Spleen (tissue), 11 donors: ENCODE results near the gene RHCE. TPM values are rescaled to one million over a fixed set of nuclear protein-coding genes. Genes with fewer than 3 reads are reported as not detected.
"Not testable (repeated sequence)": the region's sequence is repeated elsewhere in the genome, so short reads cannot be mapped to it uniquely, and the experiment has no call there.

Source experiments
- DNase-seq: peaks from one replicate; pipeline ENCODE4 v3.0.0-alpha.2; 2020
- H3K27ac ChIP-seq, 8 donors: fragments of 200-600 bp; sonication (generic) in 7 of 8; 1 replicate in 4 of 8; 2 replicates in 4 of 8; pipeline versions ENCODE4 v1.5.0 to v1.8.0; 2016 to 2021; ENCODE audit warnings: inconsistent platforms in 4 of 8, mild to moderate bottlenecking in 4 of 8, moderate library complexity in 1 of 8
- H3K27me3 ChIP-seq, 7 donors: fragments of 200-600 bp; sonication (generic) in 6 of 7; replicated peaks in 1 of 7; 1 replicate in 4 of 7; 2 replicates in 3 of 7; pipeline versions ENCODE4 v1.5.0 to v1.8.0; 2016 to 2021; ENCODE audit warnings: inconsistent platforms in 3 of 7, mild to moderate bottlenecking in 1 of 7
- H3K36me3 ChIP-seq, 6 donors: fragments of 200-600 bp; sonication (generic) in 5 of 6; 1 replicate in 4 of 6; 2 replicates in 2 of 6; pipeline versions ENCODE4 v1.5.0 to v1.8.0; 2016 to 2021; ENCODE audit warnings: inconsistent platforms in 2 of 6
- H3K4me1 ChIP-seq, 6 donors: fragments of 200-600 bp; sonication (generic) in 5 of 6; 1 replicate in 3 of 6; 2 replicates in 3 of 6; pipeline versions ENCODE4 v1.5.0 to v1.8.0; 2016 to 2021; ENCODE audit warnings: inconsistent platforms in 3 of 6
- H3K4me3 ChIP-seq, 8 donors: fragments of 200-600 bp; sonication (generic) in 7 of 8; 1 replicate in 4 of 8; 2 replicates in 4 of 8; pipeline versions ENCODE4 v1.5.0 to v1.8.0; 2016 to 2021; ENCODE audit warnings: inconsistent platforms in 4 of 8, mild to moderate bottlenecking in 4 of 8, moderate library complexity in 2 of 8
- H3K9me3 ChIP-seq, 8 donors: fragments of 200-600 bp; sonication (generic) in 7 of 8; 1 replicate in 4 of 8; 2 replicates in 4 of 8; pipeline versions ENCODE4 v1.5.0 to v1.8.0; 2016 to 2021; ENCODE audit warnings: inconsistent platforms in 4 of 8
- POLR2AphosphoS5 ChIP-seq, 3 donors: sonication (generic); formaldehyde crosslinking; IDR thresholded peaks; one replicate each; pipeline ENCODE4 v1.5.1; 2017; ENCODE audit warnings: antibody characterized with exemption in 3 of 3
- WGBS, 5 donors: extraction: QIAGEN DNeasy Blood & Tissue Kit in 3 of 5; methylation state at CpG; one replicate each; pipeline versions ENCODE4 v1.1.5 to v1.1.7; 2013 to 2018; 5-methylcytosine and 5-hydroxymethylcytosine counted together
- intact Hi-C: fragments of 100-400 bp; cut with DNase I; formaldehyde crosslinking; loops from one replicate; pipeline ENCODE4 v1.15.0; 2023; ENCODE audit warnings: low total_unique reads
- polyA plus RNA-seq, 3 donors: library from polyadenylated mRNA; stranded (reverse); fragments of 200-250 nt; gene quantifications; one replicate each; pipeline ENCODE4 v1.2.1, GENCODE V29; 2013
- total RNA-seq, 7 donors: library from RNA; depleted of rRNA in 3 of 7; stranded (reverse); fragments of >200 nt in 3 of 7; fragmentation: NEBNext Ultra II Directional in 4 of 7; extraction: Animal tissue kit (Norgen Biotek cat#: 25700) in 4 of 7; gene quantifications; one replicate each; pipeline versions ENCODE4 v1.1.0 to v1.2.1, GENCODE V29; 2016 to 2021
- donor health status: healthy with polysubstance abuse.
- donor health status: DM: no; HTN: no; CAD: no; lungs with moderate emphysema.
- donor health status: DM: no; HTN: no; CAD: no.
- donor health status: Bipolar disorder and iron deficiency.
- donor health status: healthy.
- donor health status: DM: no; HTN: no; CAD: no.
- donor health status: DM: yes; HTN: yes; CAD: no.

RHCE gene
- total and polyA plus RNA-seq, 10 donors, result 0.13 to 7.1 (median 0.44) TPM; not detected in 2

DNA sequence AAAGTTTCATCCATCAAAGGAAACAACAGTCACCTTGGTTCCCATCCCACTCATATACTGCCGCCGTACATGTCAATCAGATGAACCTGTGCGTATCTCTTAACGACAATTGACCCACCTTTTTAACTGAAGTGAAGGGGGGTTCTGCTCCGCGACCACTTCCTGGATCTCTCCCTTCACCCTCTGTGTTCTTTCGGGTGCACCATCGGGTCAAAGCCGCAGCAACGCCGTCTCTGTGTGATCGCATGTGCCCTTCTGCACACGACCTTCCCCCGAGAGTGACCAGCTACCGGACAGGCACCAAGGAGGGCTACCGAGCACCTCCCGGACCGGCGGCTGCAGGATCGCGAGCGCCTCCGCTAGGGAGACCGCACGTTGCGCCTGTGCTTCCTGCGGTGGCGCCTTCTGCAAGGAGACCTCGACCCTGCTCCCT, 83.7 kb downstream of the RHCE start:
- DNase-seq, result peak; percentile 89

DNA sequence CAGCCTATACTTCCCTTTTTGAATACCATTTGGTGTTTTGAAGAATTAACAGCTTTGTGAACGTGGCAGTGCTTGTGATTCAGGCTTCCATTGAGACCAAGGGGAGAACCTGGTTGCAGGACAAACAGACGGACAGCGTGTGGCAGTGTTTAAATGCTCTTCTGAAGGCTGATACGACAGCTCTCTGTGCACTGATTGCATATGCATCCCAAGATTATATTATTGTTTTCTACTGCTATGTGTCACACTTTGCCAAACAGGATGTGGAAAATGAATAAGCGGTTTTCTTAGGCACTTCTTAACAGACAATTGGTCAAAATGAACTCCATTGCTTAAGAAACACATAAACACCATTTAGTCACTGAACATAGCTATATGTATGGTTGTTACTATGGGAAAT, 90.7 kb downstream of the RHCE start:
- H3K9me3 ChIP-seq, DNase-seq, H3K27me3 ChIP-seq, intact Hi-C loops, H3K4me3 ChIP-seq: not testable (repeated sequence)
- Histone ChIP-seq H3K36me3 (peaks cover 0 to 15% (median 0%) of the 10 kb centered on the region in 6 donors), H3K4me1 (peaks cover 0 to 46% (median 1%) of the 10 kb centered on the region in 6 donors), H3K27ac (peak overlapping the region in 5 of 8 donors; percentile 51 to 83 (median 60))
- WGBS, 5 donors, result 13 to 47% (median 18%) methylated on average over 2 to 5 of the region's 5 CpGs

More for the DNA sequence above, 83.7 kb downstream of the RHCE start:
- Histone ChIP-seq H3K4me1 (peaks cover 19 to 59% (median 29%) of the 10 kb centered on the region in 6 donors), H3K27ac (peak overlapping the region in 7 of 8 donors; percentile 19 to 99 (median 69)), H3K36me3 (peaks cover 0 to 22% (median 0%) of the 10 kb centered on the region in 6 donors), H3K4me3 (peak overlapping the region; percentile 52 to 98 (median 66))
- 0 to 1% (median 0%) methylated on average over 14 to 26 of the region's 29 CpGs for WGBS, 5 donors
- intact Hi-C loops, H3K9me3 ChIP-seq, H3K27me3 ChIP-seq: not testable (repeated sequence)
- TF ChIP-seq POLR2AphosphoS5 (IDR thresholded peaks at IDR 0.05), result peak in 2 of 3 donors; percentile 35 to 51

DNA sequence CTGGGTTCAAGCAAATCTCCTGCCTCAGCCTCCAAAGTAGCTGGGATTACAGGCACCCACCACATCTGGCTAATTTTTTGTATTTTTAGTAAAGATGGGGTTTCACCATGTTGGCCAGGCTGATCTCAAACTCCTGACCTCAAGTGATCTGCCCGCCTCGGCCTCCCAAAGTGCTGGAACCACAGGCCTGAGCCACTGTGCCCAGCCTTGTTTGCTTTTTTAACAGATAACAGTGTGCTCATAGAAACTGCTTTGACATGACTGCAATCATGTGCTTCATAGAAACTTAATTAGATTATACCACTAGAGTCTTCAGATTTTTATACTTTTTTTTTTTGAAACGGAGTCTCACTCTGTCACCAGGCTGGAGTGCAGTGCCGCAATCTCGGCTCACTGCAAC, 91.3 kb downstream of the RHCE start:
- DNase-seq, intact Hi-C loops, H3K4me3 ChIP-seq, H3K27me3 ChIP-seq, H3K9me3 ChIP-seq: not testable (repeated sequence)
- peaks cover 0 to 42% (median 1%) of the 10 kb centered on the region in 6 donors for H3K4me1 ChIP-seq
- 92 to 98% (median 93%) methylated on average over 5 of the region's 5 CpGs for WGBS, 5 donors
- peaks cover 0 to 15% (median 0%) of the 10 kb centered on the region in 6 donors for H3K36me3 ChIP-seq
- H3K27ac ChIP-seq, result peak overlapping the region in 4 of 8 donors; percentile 51 to 83 (median 66)

DNA sequence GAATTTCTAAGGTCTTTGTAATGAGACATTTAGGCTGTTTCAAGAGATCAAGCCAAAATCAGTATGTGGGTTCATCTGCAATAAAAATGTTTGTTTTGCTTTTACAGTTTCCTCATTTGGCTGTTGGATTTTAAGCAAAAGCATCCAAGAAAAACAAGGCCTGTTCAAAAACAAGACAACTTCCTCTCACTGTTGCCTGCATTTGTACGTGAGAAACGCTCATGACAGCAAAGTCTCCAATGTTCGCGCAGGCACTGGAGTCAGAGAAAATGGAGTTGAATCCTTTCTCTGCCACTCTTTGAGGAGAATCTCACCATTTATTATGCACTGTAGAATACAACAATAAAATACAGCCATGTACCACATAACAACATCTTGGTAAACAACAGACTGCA, 91.8 kb downstream of the RHCE start:
- DNase-seq, H3K27me3 ChIP-seq, H3K4me3 ChIP-seq, H3K9me3 ChIP-seq, intact Hi-C loops: not testable (repeated sequence)
- Histone ChIP-seq H3K27ac (peak overlapping the region in 3 of 8 donors; percentile 51 to 83 (median 78)), H3K4me1 (peaks cover 0 to 38% (median 1%) of the 10 kb centered on the region in 6 donors), H3K36me3 (peaks cover 0 to 15% (median 0%) of the 10 kb centered on the region in 6 donors)
- 70 to 83% (median 80%) methylated on average over 4 of the region's 4 CpGs for WGBS, 5 donors

DNA sequence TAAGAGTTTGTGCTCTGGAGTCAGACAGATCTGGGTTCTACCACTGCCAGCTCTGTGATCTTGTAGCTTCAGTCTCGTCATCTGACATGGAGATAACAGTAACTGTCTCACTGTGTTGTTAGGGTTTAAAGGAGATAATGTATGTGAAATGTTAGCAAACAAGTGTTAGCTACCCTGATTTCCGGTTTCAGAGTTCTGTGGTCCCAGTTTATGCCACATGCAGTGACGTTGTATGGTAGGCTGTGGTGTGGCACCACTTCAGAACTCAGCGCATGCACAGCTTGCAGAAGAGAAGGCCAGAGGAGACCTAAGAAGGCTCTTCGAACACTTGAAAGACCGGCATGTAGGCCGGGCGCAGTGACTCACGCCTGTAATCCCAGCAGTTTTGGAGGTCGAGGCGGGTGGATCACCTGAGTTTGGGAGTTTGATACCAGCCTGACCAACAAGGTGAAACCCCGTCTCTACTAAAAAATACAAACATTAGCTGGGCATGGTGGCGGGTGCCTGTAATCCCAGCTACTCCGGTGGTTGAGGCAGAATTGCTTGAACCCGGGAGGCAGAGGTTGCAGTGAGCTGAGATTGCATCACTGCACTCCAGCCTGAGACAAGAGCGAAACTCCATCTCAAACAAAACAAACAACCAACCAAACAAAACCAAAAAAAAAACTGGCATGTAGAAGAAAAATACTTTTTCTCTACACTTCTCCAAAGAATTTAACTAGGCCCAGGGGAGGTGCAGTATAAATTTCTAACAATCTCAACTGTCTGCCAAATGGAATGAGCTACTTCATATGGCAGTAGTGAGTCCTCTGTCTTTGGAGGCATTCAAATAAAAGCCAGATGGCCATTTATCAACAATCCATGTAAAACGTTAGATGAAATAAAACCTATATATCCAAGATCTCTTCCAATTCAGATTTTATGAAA, 92.5 kb downstream of the RHCE start:
- intact Hi-C loops, H3K4me3 ChIP-seq, H3K27me3 ChIP-seq, H3K9me3 ChIP-seq, H3K27ac ChIP-seq, DNase-seq, H3K36me3 ChIP-seq: not testable (repeated sequence)
- H3K4me1 ChIP-seq, result peaks cover 0 to 38% (median 1%) of the 10 kb centered on the region in 6 donors
- WGBS, 5 donors, result no CpG with 5 or more reads among the region's 17 CpGs

DNA sequence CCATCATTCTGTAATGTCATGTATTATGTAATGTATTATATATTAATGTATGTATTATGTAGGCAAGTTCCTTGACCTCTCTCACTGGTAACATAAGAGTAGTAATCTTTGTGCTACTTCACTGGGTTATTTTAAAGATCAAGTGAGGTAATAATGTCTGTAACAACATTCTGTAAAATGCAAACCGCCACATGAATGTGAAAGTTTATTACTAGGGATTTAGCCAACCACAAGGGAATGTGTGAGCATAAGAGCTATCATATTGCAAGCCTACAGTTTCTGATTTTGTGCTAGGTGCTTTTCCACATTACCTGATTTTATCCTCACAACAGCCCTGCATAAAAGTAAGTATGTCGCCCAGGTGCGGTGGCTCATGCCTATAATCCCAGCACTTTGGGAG, 96.2 kb downstream of the RHCE start:
- H3K4me1 ChIP-seq, H3K9me3 ChIP-seq, H3K27ac ChIP-seq, H3K27me3 ChIP-seq, DNase-seq, H3K36me3 ChIP-seq, intact Hi-C loops, H3K4me3 ChIP-seq: not testable (repeated sequence)
- WGBS, 5 donors, result 94 to 100% (median 97%) methylated on average over 3 of the region's 3 CpGs

DNA sequence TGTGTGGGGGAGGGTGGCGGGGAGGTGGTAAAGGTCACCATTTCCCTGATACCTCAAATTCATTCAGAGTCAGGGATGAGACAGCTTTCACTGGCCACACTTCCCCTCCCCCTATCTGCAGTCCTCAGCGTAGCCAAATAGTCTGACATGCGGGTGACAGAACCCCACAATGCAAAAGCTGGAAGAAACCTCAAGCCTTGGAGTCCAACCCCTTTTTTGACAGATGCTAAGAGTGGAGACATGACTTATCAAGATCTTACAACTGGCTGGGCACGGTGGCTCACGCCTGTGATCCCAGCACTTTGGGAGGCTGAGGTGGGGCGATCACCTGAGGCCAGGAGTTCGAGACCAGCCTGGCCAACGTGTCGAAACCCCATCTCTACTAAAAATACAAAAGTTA, 98.5 kb downstream of the RHCE start:
- H3K36me3 ChIP-seq, result peaks cover 0 to 15% (median 0%) of the 10 kb centered on the region in 6 donors
- H3K4me3 ChIP-seq, H3K27me3 ChIP-seq, H3K27ac ChIP-seq, intact Hi-C loops, DNase-seq, H3K9me3 ChIP-seq, H3K4me1 ChIP-seq: not testable (repeated sequence)
- 87 to 97% (median 93%) methylated on average over 8 to 9 of the region's 9 CpGs for WGBS, 5 donors

DNA sequence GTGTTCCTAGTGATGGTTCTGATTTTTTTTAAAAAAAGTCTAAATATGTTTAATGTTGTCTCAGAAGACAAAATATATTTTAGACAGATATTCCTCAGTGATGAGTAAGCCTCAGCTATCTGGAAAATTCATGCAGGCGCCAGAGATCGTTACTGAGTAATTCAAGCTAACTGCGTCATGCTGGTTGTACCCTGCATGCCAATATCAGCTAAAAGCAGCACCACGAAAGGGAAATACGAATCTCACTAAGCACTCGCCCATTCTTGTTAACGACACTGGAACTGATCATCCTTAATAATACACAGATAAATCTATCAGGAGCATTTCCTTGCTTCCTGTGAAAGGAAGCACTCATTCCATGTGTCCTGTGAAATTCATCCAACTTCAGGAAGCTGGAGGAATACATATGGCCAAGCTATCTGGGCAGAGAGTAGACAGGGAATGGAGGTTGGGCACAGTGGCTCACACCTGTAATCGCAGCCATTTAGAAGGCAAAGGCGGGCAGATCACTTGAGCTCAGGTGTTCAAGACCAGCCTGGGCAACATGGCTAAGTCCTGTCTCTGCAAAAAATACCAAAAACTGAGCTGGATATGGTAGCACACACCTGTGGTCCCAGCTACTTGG, 100.2 kb downstream of the RHCE start:
- H3K36me3 ChIP-seq, result peaks cover 0 to 15% (median 0%) of the 10 kb centered on the region in 6 donors
- H3K27ac ChIP-seq, DNase-seq, intact Hi-C loops, H3K9me3 ChIP-seq, H3K4me3 ChIP-seq, H3K4me1 ChIP-seq, H3K27me3 ChIP-seq: not testable (repeated sequence)
- 80 to 87% (median 84%) methylated on average over 9 of the region's 9 CpGs for WGBS, 5 donors

DNA sequence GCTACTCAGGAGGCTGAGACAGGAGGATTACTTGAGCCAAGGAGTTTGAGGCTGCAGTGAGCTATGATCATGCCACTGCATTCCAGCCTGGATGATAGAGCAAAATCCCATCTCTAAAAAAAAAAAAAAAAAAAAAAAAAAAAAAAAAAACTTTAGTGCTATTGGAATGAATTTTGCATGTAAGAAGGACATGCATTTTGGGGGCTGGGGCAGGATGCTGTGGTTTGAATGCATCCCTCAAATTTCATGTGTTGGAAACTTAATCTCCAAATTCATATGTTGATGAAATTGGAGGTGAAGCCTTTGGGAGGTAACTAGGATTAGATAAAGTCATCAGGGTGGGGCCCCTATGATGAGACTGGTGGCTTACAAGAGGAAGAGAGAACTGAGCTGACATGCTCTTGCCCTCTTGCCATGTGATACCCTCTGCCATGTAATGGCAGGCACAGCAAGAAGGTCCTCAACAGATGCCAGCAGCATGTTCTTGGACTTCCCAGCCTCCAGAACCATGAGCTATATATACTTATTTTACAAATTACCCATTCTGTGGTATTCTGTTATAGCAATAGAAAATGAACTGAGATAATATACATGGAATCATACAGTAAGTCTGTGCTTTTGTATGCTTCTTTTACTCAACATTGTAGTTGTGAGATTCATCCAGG, 107.7 kb downstream of the RHCE start:
- H3K27me3 ChIP-seq, H3K36me3 ChIP-seq, H3K4me3 ChIP-seq, H3K4me1 ChIP-seq, intact Hi-C loops, DNase-seq, H3K27ac ChIP-seq: not testable (repeated sequence)
- H3K9me3 ChIP-seq, result peaks cover 0 to 18% (median 0%) of the 10 kb centered on the region in 8 donors
